Activated CD8-positive, alpha-beta memory T cell treated with anti-CD3 and anti-CD28 coated beads for 24 hours (primary cell): ENCODE measurements around the gene KRTAP5-8.
"Not testable (repeated sequence)": the region's sequence is repeated elsewhere in the genome, so short reads cannot be mapped to it uniquely, and the experiment has no call there.

Experiments
- DNase-seq: peaks from one replicate; pipeline ENCODE4 v3.0.0-alpha.2; 2020

Gene KRTAP5-8

GRCh38 chr11:71537977-71538665, at the start of gene KRTAP5-8:
Gene KRTAP5-8, plus strand, starts transcription at chr11:71538025. Its CDS starts 31 bp downstream, at chr11:71538056.
- not testable (repeated sequence) for DNase-seq

GRCh38 chr11:71488681-71489270, 49.0 kb upstream of the KRTAP5-8 start:
- DNase-seq, result no peak

- DNase-seq, result no peak
Measured at GRCh38 chr11:71489311-71490043, 48.3 kb upstream of the KRTAP5-8 start.

GRCh38 chr11:71490044-71490730, 47.6 kb upstream of the KRTAP5-8 start:
- no peak for DNase-seq

- DNase-seq, result peak; percentile 43
Measured at GRCh38 chr11:71490731-71491390, 47.0 kb upstream of the KRTAP5-8 start.

- no peak for DNase-seq
Measured at GRCh38 chr11:71491531-71491930, 46.3 kb upstream of the KRTAP5-8 start.

- DNase-seq, result no peak
Measured at GRCh38 chr11:71491940-71492339, 45.9 kb upstream of the KRTAP5-8 start.

GRCh38 chr11:71495286-71496230, 42.3 kb upstream of the KRTAP5-8 start:
- no peak for DNase-seq

- DNase-seq, result no peak
Measured at GRCh38 chr11:71496421-71496820, 41.4 kb upstream of the KRTAP5-8 start.

GRCh38 chr11:71498091-71498490, 39.7 kb upstream of the KRTAP5-8 start:
- no peak for DNase-seq

GRCh38 chr11:71499125-71499524, 38.7 kb upstream of the KRTAP5-8 start:
- no peak for DNase-seq

- DNase-seq, result peak; percentile 28
Measured at GRCh38 chr11:71499546-71499945, 38.3 kb upstream of the KRTAP5-8 start.

- peak; percentile 51 for DNase-seq
Measured at GRCh38 chr11:71500601-71501021, 37.2 kb upstream of the KRTAP5-8 start.

- peak; percentile 44 for DNase-seq
Measured at GRCh38 chr11:71501071-71501985, 36.5 kb upstream of the KRTAP5-8 start.

GRCh38 chr11:71502026-71502425, 35.8 kb upstream of the KRTAP5-8 start:
- DNase-seq, result peak; percentile 24

GRCh38 chr11:71502871-71503435, 34.9 kb upstream of the KRTAP5-8 start:
- peak; percentile 47 for DNase-seq

- no peak for DNase-seq
Measured at GRCh38 chr11:71504531-71504930, 33.3 kb upstream of the KRTAP5-8 start.

GRCh38 chr11:71505001-71505400, 32.8 kb upstream of the KRTAP5-8 start:
- no peak for DNase-seq

- no peak for DNase-seq
Measured at GRCh38 chr11:71505781-71506180, 32.0 kb upstream of the KRTAP5-8 start.

- DNase-seq, result no peak
Measured at GRCh38 chr11:71507102-71507501, 30.7 kb upstream of the KRTAP5-8 start.
